K562 (cell line): ENCODE data around the gene MIXL1. TPM values are rescaled to one million over a fixed set of nuclear protein-coding genes. Genes with fewer than 3 reads are reported as not detected.
A peak's percentile ranks its signal among the peaks of the same experiment; 100 is the strongest.

ENCODE experiments used
- ATAC-seq: fragments of 200-7000 bp; cut with Tn5 transposase; 3 replicates; pipeline ENCODE4 v1.9.1; 2020; ENCODE audit warnings: moderate library complexity
- BruUV-seq: library from RNA; stranded (reverse); fragments of 400-500 nt; replicated peaks from 2 replicates; lab custom pipeline; 2021; lab: Mats Ljungman, UMichigan
- CTCF ChIA-PET: fragments of 300-600 bp; formaldehyde crosslinking; extraction: SDS; loops from one replicate; lab custom pipeline; 2021; ENCODE audit warnings: low intra/inter-chr PET ratio; lab: Yijun Ruan, JAX
- POLR2A ChIA-PET: fragments of 300-600, 350-650 bp; sonication (Branson Sonifier 250); formaldehyde crosslinking; extraction: SDS; loops from one replicate; lab custom pipeline; 2021; ENCODE audit warnings: antibody characterized with exemption, inconsistent platforms; lab: Yijun Ruan, JAX
- DNase-seq, 4 experiments: peaks; one replicate each; pipeline versions ENCODE4 v3.0.0 to v3.0.0-alpha.2; 2011 to 2018; ENCODE audit warnings: low spot score in 3 of 4, mixed read lengths in 3 of 4; ENCODE audit errors: extremely low read depth in 1 of 4
- FAIRE-seq: peaks from 2 replicates; lab custom pipeline; 2011; peaks lifted over from hg19 to GRCh38; lab: Jason Lieb, UNC
- H2AFZ ChIP-seq: 2 replicates; pipeline ENCODE4 v1.6.0; 2011; ENCODE audit warnings: low read depth, low read length, control low read depth, inconsistent platforms
- H3K27ac ChIP-seq: fragments of 200-600 bp; 3 replicates; pipeline ENCODE4 v1.8.0; 2011; ENCODE audit warnings: low read depth, mild to moderate bottlenecking, control low read depth, inconsistent platforms, low read length, moderate library complexity, mixed read lengths; ENCODE audit errors: extremely low read depth
- H3K27me3 ChIP-seq, 2 experiments: fragments of 300-600 bp in 1 of 2; 2 replicates in 1 of 2; 3 replicates in 1 of 2; pipeline versions ENCODE4 v1.6.0 to v1.8.0; 2011; ENCODE audit warnings: inconsistent platforms in 2 of 2, low read length in 2 of 2, mild to moderate bottlenecking in 1 of 2, mixed read lengths in 1 of 2, moderate library complexity in 1 of 2; ENCODE audit not compliant: control insufficient read depth in 2 of 2, insufficient read depth in 2 of 2
- H3K36me3 ChIP-seq: fragments of 300-600 bp; 3 replicates; pipeline ENCODE4 v1.8.0; 2011; ENCODE audit warnings: mild to moderate bottlenecking, low read length, inconsistent platforms; ENCODE audit not compliant: control insufficient read depth, insufficient read depth
- H3K4me1 ChIP-seq, 2 experiments: fragments of 200-600 bp in 1 of 2; replicated peaks in 1 of 2; 2 replicates in 1 of 2; 3 replicates in 1 of 2; pipeline versions ENCODE4 v1.5.1 to v1.8.0; 2011; ENCODE audit warnings: inconsistent platforms in 2 of 2, low read length in 2 of 2, mild to moderate bottlenecking in 1 of 2, mixed read lengths in 1 of 2, moderate library complexity in 1 of 2; ENCODE audit not compliant: control insufficient read depth in 2 of 2, insufficient read depth in 2 of 2
- H3K4me2 ChIP-seq: 2 replicates; pipeline ENCODE4 v1.6.1; 2011; ENCODE audit warnings: low read length, control low read depth, inconsistent platforms, mixed read lengths; ENCODE audit not compliant: insufficient read depth
- H3K4me3 ChIP-seq: fragments of 200-600 bp; sonication (generic), shearing (Covaris generic); 2 replicates; pipeline ENCODE4 v1.5.1; 2016; ENCODE audit warnings: control low read depth, inconsistent platforms
- H3K79me2 ChIP-seq: fragments of 200-600 bp; 3 replicates; pipeline ENCODE4 v1.8.0; 2011; ENCODE audit warnings: low read length, inconsistent platforms; ENCODE audit not compliant: control insufficient read depth, insufficient read depth
- H3K9ac ChIP-seq, 2 experiments: 2 replicates each; pipeline versions ENCODE4 v1.6.0 to v1.6.1; 2011; ENCODE audit warnings: low read depth in 2 of 2, low read length in 2 of 2, control low read depth in 1 of 2, inconsistent platforms in 1 of 2, mild to moderate bottlenecking in 1 of 2, mixed read lengths in 1 of 2; ENCODE audit not compliant: insufficient read depth in 1 of 2
- H3K9me1 ChIP-seq: one replicate; pipeline ENCODE4 v1.6.0; 2011; ENCODE audit warnings: inconsistent platforms, mild to moderate bottlenecking, low read length, moderate library complexity; ENCODE audit not compliant: control insufficient read depth, insufficient read depth
- H3K9me3 ChIP-seq: replicated peaks from 2 replicates; pipeline ENCODE4 v1.5.1; 2011; ENCODE audit warnings: low read depth, low read length, inconsistent platforms; ENCODE audit not compliant: control insufficient read depth, insufficient read depth
- H4K20me1 ChIP-seq: replicated peaks from 2 replicates; pipeline ENCODE4 v1.6.1; 2011; ENCODE audit warnings: low read length, inconsistent platforms, mixed read lengths; ENCODE audit not compliant: control insufficient read depth, insufficient read depth
- CEBPB ChIP-seq: fragments of 450-650 bp; IDR thresholded peaks from 2 replicates; pipeline ENCODE4 v1.6.1; 2016; ENCODE audit warnings: missing genetic modification characterization, missing compliant biosample characterization
- CEBPG ChIP-seq, 3 experiments: fragments of 200-800 bp in 1 of 3; sonication (Bioruptor generic) in 1 of 3; sonication (generic) in 1 of 3; formaldehyde crosslinking in 1 of 3; IDR thresholded peaks in 2 of 3; conservative IDR thresholded peaks in 1 of 3; 2 replicates each; pipeline versions ENCODE4 v1.6.1 to v1.8.0; 2016 to 2022; ENCODE audit warnings: missing compliant biosample characterization in 2 of 3, missing genetic modification characterization in 2 of 3, mild to moderate bottlenecking in 1 of 3, missing genetic modification reagents in 1 of 3
- ELF1 ChIP-seq: fragments of 200-800 bp; sonication (Bioruptor generic); IDR thresholded peaks from 2 replicates; pipeline ENCODE4 v1.6.1; 2016; ENCODE audit warnings: missing genetic modification characterization, missing compliant biosample characterization
- KAT7 ChIP-seq: sonication (generic); formaldehyde crosslinking; IDR thresholded peaks from 2 replicates; pipeline ENCODE4 v1.8.0; 2022; ENCODE audit warnings: missing genetic modification reagents, mild to moderate bottlenecking, borderline replicate concordance
- KAT8 ChIP-seq: fragments of 450-650 bp; IDR thresholded peaks from 2 replicates; pipeline ENCODE4 v1.6.1; 2016; ENCODE audit warnings: low read depth, mild to moderate bottlenecking
- KDM5B ChIP-seq: fragments of 200-600 bp; sonication (generic); IDR thresholded peaks from 2 replicates; pipeline ENCODE4 v1.6.1; 2012; ENCODE audit warnings: low read depth, mild to moderate bottlenecking, moderate library complexity, low read length, control low read depth, inconsistent platforms; ENCODE audit not compliant: insufficient replicate concordance
- MCM2 ChIP-seq: fragments of 450-650 bp; IDR thresholded peaks from 2 replicates; pipeline ENCODE4 v1.6.1; 2017; ENCODE audit warnings: low read depth, mild to moderate bottlenecking
- MTF1 ChIP-seq: fragments of 250-450 bp; sonication (Bioruptor Pico); IDR thresholded peaks from 2 replicates; pipeline ENCODE4 v1.9.0; 2021; ENCODE audit warnings: moderate library complexity, mild to moderate bottlenecking, inconsistent platforms, borderline replicate concordance
- PBX2 ChIP-seq, 2 experiments: IDR thresholded peaks in 1 of 2; conservative IDR thresholded peaks in 1 of 2; 2 replicates each; pipeline ENCODE4 v1.6.1; 2016; ENCODE audit warnings: low read depth in 2 of 2, mild to moderate bottlenecking in 1 of 2, missing compliant biosample characterization in 1 of 2, missing genetic modification characterization in 1 of 2, moderate library complexity in 1 of 2
- POU5F1 ChIP-seq: fragments of 150-350 bp; IDR thresholded peaks from 2 replicates; pipeline ENCODE4 v1.6.1; 2014; ENCODE audit warnings: borderline replicate concordance, low read length, low read depth, mild to moderate bottlenecking; ENCODE audit not compliant: partially characterized antibody
- SMARCA5 ChIP-seq: fragments of 450-650 bp; IDR thresholded peaks from 2 replicates; pipeline ENCODE4 v1.6.1; 2016
- TEAD4 ChIP-seq, 2 experiments: sonication (generic) in 1 of 2; formaldehyde crosslinking in 1 of 2; IDR thresholded peaks; 2 replicates each; pipeline versions ENCODE4 v1.6.1 to v1.8.0; 2012 to 2022; ENCODE audit warnings: borderline replicate concordance in 1 of 2, inconsistent platforms in 1 of 2, low read length in 1 of 2, mild to moderate bottlenecking in 1 of 2, missing genetic modification reagents in 1 of 2
- ZNF408 ChIP-seq: fragments of 250-450 bp; sonication (Bioruptor Pico); IDR thresholded peaks from 2 replicates; pipeline ENCODE4 v1.4.0; 2020; ENCODE audit warnings: low read depth, mild to moderate bottlenecking, moderate library complexity
- WGBS: fragments of 100-300 bp; shearing (Covaris generic); methylation state at CpG from one replicate; pipeline ENCODE4 v1.1.6; 2016; ENCODE audit warnings: low coverage, mixed read lengths; ENCODE audit not compliant: insufficient coverage; ENCODE audit errors: missing lambda C conversion rate; 5-methylcytosine and 5-hydroxymethylcytosine counted together
- in situ Hi-C: fragments of 300-500 bp; cut with MboI; formaldehyde crosslinking; loops from 4 replicates; pipeline ENCODE4 v1.15.0; 2018; ENCODE audit warnings: inconsistent platforms, mixed read lengths
- intact Hi-C: fragments of 100-400 bp; cut with micrococcal nuclease; formaldehyde crosslinking; loops from 2 replicates; pipeline ENCODE4 v1.14.2; 2022
- polyA plus RNA-seq, 8 experiments: library from polyadenylated mRNA; depleted of rRNA in 4 of 8; stranded (reverse) in 5 of 8; unstranded in 3 of 8; fragments of >200 nt; fragmentation: Nextera tagmentation in 2 of 8; fragmentation: Illumina TruSeq in 1 of 8; extraction: Ambion mirVana in 2 of 8; extraction: Trizol in 1 of 8; gene quantifications; 2 replicates each; pipeline versions ENCODE4 v1.2.1 to v1.2.3, GENCODE V29; 2011 to 2014; ENCODE audit warnings: inconsistent platforms in 1 of 8, missing spikeins in 1 of 8
- total RNA-seq, 7 experiments: library from RNA; depleted of rRNA in 6 of 7; stranded (reverse); fragments of >200 nt in 6 of 7; fragmentation: Illumina TruSeq in 2 of 7; extraction: Trizol in 2 of 7; gene quantifications; 2 replicates each; pipeline versions ENCODE4 v1.2.1 to v1.2.3, GENCODE V29; 2011 to 2021; ENCODE audit warnings: low replicate concordance in 1 of 7
- TF ChIP-seq, protein P1 (sequence below): fragments of 450-650 bp; formaldehyde crosslinking; IDR thresholded peaks from 2 replicates; pipeline ENCODE4 v1.4.0; 2020; ENCODE audit warnings: mild to moderate bottlenecking, mixed read lengths

MIXL1 gene
- total and polyA plus RNA-seq, 9 of the 15 experiments (the other 6 are each of a cell fraction or from before 2014, with no cell fraction given), result not detected

DNA sequence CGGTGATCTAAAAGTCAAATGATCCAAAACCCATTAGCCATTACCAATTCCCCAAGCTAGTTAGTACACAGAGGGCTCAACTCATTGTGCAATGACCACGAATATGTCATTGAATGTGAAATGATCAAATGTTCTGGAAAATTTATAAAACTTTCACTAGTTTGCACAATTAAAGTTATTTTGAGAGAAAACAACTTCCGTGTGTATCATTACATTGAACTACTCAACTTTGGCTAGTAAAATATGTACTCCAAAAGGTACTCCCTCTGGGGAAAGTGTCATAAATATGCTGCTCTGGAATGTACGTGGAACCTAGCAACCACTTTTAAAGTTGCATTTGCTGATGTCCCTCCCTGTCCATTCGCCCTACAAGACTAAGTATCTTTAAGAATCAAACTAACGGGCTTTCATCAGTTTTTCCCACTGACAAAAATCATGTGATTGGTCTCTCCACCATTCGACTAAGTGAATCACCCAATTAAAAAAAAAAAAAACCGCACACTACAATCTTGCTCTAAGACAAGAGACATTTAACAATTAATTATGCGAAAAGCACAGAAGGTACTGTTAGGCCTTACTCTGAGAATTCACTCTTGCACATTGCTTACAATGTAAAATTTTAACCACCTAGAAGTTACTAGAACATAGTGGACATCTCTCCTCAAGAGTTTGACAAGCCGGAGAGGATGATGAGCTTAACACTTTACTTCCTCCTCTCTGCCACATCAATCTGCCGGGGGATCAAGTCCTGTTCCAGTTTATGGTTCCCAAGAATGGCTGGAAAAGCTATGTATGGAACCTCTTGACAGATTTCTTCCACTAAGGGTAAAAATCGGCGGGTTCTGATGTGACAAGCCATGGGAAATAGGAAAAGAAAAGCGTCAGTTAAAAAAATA is 38.1 kb upstream of the MIXL1 start:
- in situ Hi-C loops (no loop called here), intact Hi-C loops (no loop called here)
- Histone ChIP-seq H3K4me3 (peak overlapping the region; percentile 97), H2AFZ (no peak overlapping the region), H3K36me3 (peaks cover 32% of the 10 kb centered on the region; the same call in 2 of the 3 replicates), H3K27ac (peak overlapping the region; percentile 88), H4K20me1 (peaks cover 22% of the 10 kb centered on the region), H3K79me2 (peaks cover 63% of the 10 kb centered on the region), H3K9me3 (no peaks in the 10 kb centered on the region), H3K4me1 (peaks cover 12 to 19% of the 10 kb centered on the region in 2 experiments), H3K9ac (peak overlapping the region; percentile 93 to 96; a peak in 3 of 4 replicates), H3K27me3 (no peaks in the 10 kb centered on the region), H3K4me2 (peak overlapping the region; percentile 88), H3K9me1 (no peaks in the 10 kb centered on the region)
- DNase-seq (no peak), ATAC-seq (no peak), FAIRE-seq (peak; percentile 40)
- BruUV-seq, result TSS peak; percentile 57
- POLR2A ChIA-PET, result interaction anchor here (0.6 to 2.2 kb wide), 12 partner anchors 9 to 1255 kb away, joined by 3 to 11 read pairs (median 4); partner anchors contain the start of gene LIN9
- CTCF ChIA-PET, result no interaction called here
- 4% methylated on average over 14 of the region's 14 CpGs for WGBS
- TF ChIP-seq, protein P1, sequence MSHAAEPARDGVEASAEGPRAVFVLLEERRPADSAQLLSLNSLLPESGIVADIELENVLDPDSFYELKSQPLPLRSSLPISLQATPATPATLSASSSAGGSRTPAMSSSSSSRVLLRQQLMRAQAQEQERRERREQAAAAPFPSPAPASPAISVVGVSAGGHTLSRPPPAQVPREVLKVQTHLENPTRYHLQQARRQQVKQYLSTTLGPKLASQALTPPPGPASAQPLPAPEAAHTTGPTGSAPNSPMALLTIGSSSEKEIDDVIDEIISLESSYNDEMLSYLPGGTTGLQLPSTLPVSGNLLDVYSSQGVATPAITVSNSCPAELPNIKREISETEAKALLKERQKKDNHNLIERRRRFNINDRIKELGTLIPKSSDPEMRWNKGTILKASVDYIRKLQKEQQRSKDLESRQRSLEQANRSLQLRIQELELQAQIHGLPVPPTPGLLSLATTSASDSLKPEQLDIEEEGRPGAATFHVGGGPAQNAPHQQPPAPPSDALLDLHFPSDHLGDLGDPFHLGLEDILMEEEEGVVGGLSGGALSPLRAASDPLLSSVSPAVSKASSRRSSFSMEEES (CRISPR knock-in tag), result 0 out of 2 replicates have a peak, but pooled peaks have one; percentile 2
- TF ChIP-seq CEBPG (CRISPR knock-in tag; IDR thresholded peaks at IDR 0.05) (no peak), CEBPG (tag; conservative IDR thresholded peaks at IDR 0.05 in 1 of 2, IDR thresholded peaks at IDR 0.05 in 1 of 2) (peak; percentile 54 to 66; a peak in 3 of 4 replicates), ZNF408 (CRISPR knock-in tag) (no peak), TEAD4 (IDR thresholded peaks at IDR 0.05; ENCODE audit: low read length) (peak; percentile 25; the same call in 1 of the 2 replicates), TEAD4 (CRISPR knock-in tag; IDR thresholded peaks at IDR 0.05; ENCODE audit: borderline replicate concordance) (no peak), CEBPB (tag) (peak; percentile 82), ELF1 (tag) (peak; percentile 39; the same call in 1 of the 2 replicates), PBX2 (CRISPR knock-in tag; IDR thresholded peaks at IDR 0.05; ENCODE audit: low read depth) (no peak), PBX2 (tag; conservative IDR thresholded peaks at IDR 0.05; ENCODE audit: low read depth) (0 out of 2 replicates have a peak, but pooled peaks have one; percentile 6), SMARCA5 (0 out of 2 replicates have a peak, but pooled peaks have one; percentile 26), MTF1 (no peak), POU5F1 (no peak), KAT7 (CRISPR knock-in tag) (0 out of 2 replicates have a peak, but pooled peaks have one; percentile 66), KDM5B (peak; percentile 31), MCM2 (no peak), KAT8 (no peak)
